H7 (cell line): ENCODE results near the gene CCDC127. TPM values are rescaled to one million over a fixed set of nuclear protein-coding genes. Genes with fewer than 3 reads are reported as not detected.
"Not testable (repeated sequence)": the region's sequence is repeated elsewhere in the genome, so short reads cannot be mapped to it uniquely, and the experiment has no call there.

ENCODE experiments used
- DNase-seq: peaks from one replicate; pipeline ENCODE4 v3.0.0; 2012
- H3K27me3 ChIP-seq: 2 replicates; pipeline ENCODE4 v1.6.0; 2011; ENCODE audit warnings: mild to moderate bottlenecking, low read length; ENCODE audit not compliant: control insufficient read depth, insufficient read depth
- H3K36me3 ChIP-seq: replicated peaks from 2 replicates; pipeline ENCODE4 v1.5.1; 2011; ENCODE audit warnings: low read length; ENCODE audit not compliant: control insufficient read depth, insufficient read depth
- H3K4me3 ChIP-seq: 2 replicates; pipeline ENCODE4 v1.5.1; 2011; ENCODE audit warnings: low read depth, mild to moderate bottlenecking, control low read depth, low read length, moderate library complexity; ENCODE audit not compliant: insufficient read depth
- total RNA-seq: library from RNA; depleted of rRNA; stranded (reverse); fragments of >200 nt; shearing (Covaris generic); gene quantifications from 2 replicates; pipeline ENCODE4 v1.2.3, GENCODE V29; 2014

Gene CCDC127
- total RNA-seq, 1 experiment from 2014 or later = 3.3 TPM

DNA sequence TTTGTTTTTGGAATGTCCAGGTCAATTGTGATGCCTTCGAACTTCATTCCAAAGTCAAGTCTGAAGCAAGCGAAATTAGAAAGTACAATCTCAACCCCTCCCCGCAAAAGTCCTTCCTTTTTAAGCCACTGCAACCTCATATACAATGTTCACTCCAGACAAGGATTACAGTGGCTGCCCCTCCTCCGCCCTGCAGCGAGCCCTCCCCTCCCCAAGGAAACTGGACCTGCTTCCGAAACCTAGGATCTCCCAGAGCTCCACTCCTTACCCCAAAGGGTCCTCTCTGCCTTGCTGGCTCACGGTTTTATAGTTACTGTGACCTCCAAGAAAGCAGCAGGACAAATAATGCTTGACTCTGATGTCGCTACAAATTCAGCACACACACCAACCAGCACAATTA, 16.3 kb downstream of the CCDC127 start:
- peaks cover 8% of the 10 kb centered on the region for H3K36me3 ChIP-seq
- H3K4me3 ChIP-seq = no peak overlapping the region
- no peaks in the 10 kb centered on the region for H3K27me3 ChIP-seq
- DNase-seq = peak; percentile 53

DNA sequence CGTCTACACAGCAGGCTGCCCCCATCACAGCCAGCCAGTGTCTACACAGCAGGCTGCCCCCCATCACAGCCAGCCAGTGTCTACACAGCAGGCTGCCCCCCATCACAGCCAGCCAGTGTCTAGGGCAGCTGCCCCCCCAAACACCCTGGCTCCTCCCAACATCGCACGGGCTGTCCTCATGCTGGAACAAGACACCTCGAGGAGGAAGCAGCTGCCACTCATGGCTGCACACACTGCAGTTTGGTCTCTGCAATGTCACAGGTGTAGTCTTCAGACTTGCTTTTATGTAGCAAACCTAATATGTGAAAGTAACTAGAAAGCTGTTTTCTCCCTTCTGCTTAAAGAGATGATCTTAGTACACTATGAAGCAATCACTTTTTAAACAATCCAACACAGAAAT, 17.0 kb downstream of the CCDC127 start:
- DNase-seq = peak; percentile 59
- no peak overlapping the region for H3K4me3 ChIP-seq
- no peaks in the 10 kb centered on the region for H3K27me3 ChIP-seq
- H3K36me3 ChIP-seq = peaks cover 8% of the 10 kb centered on the region

DNA sequence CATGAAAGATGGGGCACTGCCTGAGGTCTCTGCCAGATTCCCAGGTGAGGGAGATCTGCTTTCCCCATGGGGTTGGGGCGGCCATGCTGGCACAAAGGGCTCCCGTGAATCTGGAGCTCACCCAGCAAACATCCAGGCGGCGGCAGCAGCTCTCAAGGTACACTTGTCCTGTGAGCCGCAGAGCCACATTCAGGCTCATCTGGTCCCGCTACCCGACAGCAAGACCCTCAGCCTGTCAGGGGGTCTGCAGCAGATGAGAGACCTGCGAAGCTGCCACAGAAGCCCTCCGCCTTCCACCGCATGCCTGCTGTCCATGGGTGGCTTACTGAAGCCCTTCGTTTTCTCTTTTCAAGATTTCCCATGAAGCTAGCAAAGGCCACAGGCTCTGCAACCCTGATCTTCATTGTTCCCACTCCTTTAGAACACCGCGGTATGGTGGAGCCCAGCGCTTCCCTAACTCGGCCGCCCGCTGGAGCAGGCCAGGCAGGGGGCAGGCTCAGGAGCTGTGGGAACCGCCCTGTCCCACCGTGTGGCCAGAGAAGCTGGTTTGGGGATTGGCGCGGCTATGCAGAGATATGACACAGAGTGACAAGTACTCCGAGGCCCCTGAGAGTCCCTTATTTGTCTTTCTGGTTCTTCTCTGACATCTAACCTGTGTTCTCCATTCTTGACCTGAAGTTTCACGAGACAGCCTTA, 17.9 kb downstream of the CCDC127 start:
- peak; percentile 76 for DNase-seq
- Histone ChIP-seq H3K27me3 (no peaks in the 10 kb centered on the region), H3K36me3 (peaks cover 5% of the 10 kb centered on the region), H3K4me3 (no peak overlapping the region)

DNA sequence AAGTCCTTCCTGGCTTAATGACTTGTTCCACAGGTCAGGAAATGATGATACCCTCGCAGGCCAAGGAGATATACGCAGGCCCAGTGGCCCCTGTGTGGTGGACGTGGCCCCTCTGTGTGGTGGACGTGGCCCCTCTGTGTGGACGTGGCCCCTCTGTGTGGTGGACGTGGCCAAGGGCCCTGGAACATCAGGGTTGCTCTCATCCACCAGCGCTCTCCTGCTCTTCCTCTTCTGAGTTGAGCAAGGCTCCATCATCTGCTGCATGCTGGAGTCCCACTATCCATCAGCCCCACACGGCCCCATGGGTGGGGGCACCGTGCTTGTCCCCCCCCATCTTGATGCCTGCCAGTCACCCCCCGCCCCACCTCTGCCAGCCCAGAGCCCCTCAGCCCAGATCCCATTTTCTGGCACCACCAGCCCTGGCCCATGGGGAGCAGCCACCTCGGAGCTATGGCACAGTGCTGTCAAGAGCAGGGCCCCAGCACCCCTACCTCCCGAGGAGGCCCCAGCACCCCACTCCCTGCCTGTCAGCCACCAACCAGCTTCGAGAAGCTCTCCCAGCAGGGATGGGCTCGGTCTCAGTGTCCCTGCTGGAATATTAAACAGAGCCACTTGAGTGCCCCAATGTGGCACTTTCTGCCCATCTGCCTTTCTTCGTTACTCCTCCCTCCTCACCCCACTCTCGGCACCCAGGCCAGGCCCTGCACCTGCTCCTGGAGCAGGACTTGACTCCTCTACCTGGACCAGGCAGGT, 18.6 kb downstream of the CCDC127 start:
- peak; percentile 63 for DNase-seq

DNA sequence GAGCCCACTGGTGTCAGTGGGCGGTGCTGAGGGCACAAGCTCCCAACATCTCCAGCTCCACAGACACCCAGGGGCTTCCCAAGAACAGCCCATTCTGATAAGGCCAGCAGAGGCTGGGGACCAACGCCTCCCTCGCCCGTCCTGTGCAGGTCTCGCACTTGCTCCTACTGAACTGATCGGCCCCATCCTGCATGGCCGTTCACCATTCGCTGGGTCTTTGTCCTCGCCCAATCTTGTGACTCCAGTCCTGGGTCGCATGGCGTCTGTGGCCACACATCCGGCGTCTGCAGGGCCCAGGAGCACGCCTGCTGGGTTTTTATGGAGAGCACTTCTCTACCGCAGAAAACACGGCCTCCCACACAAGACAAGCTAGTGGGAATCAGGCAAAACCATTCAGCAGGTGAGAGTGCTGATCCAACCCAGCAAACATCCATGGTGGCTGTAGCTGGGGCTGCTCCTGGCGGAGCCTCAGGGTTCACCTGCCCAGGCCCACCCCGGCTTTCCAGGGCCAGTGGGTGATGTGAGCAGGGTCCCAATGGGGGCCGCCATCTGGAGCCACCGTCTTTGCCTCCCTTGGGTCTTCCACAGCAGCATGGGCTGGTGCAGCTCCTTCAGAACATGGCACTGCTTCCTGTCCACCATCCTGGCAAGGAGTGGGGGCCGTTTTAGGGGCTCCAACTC, 19.3 kb downstream of the CCDC127 start:
- peak; percentile 48 for DNase-seq
- Histone ChIP-seq H3K27me3 (no peaks in the 10 kb centered on the region), H3K36me3 (no peaks in the 10 kb centered on the region), H3K4me3 (no peak overlapping the region)

More for the DNA sequence above, 18.6 kb downstream of the CCDC127 start:
- Histone ChIP-seq H3K4me3 (no peak overlapping the region), H3K27me3 (no peaks in the 10 kb centered on the region), H3K36me3 (peaks cover 4% of the 10 kb centered on the region)

DNA sequence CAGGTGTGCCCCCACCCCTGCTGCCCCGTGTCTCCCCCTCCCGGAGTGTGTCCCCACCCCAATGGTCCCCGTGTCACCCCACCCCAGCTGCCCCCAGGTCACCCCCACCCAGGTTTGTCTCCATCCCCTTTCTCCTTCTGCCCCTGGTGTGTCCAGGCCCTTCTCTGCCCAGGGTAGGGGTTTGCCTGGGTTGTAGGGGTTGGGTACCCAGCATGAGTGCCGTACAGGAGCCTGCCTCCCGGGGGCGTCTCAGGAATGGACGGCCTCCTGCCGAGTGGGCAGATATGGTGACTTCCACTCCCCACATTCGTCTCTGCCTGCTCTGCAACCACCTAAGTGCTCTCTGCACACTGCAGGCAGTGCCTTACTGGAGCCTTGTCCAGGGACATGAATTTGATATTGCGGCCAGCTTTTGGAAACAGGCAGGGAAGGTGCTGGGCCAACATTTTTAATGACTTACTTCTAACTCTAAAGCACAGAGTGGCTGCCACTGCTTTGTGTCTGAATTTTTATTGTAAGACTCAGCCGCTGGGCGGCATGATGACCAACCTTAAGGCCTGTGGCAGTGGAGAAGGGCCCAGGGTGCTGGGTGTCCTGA, 20.0 kb downstream of the CCDC127 start:
- Histone ChIP-seq H3K27me3 (no peaks in the 10 kb centered on the region), H3K4me3 (no peak overlapping the region), H3K36me3 (no peaks in the 10 kb centered on the region)
- peak; percentile 63 for DNase-seq

DNA sequence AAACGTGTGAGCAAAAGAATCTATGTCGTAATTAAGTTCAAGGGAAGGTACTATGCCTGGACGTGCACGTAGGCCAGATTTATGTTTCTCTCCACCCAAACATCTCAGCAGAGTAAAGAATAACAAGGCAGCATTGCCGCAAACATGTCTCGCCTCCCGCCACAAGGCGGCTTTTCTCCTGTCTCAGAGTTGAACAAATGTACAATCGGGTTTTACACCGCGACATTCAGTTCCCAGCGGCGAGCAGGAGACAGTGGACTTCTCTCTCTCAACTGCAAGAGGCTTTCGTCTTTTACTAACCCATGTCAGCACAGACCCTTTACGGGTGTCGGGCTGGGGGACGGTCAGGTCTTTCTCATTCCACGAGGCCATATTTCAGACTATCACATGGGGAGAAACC, 20.9 kb downstream of the CCDC127 start:
- not testable (repeated sequence) for H3K4me3 ChIP-seq, H3K27me3 ChIP-seq, H3K36me3 ChIP-seq, DNase-seq

DNA sequence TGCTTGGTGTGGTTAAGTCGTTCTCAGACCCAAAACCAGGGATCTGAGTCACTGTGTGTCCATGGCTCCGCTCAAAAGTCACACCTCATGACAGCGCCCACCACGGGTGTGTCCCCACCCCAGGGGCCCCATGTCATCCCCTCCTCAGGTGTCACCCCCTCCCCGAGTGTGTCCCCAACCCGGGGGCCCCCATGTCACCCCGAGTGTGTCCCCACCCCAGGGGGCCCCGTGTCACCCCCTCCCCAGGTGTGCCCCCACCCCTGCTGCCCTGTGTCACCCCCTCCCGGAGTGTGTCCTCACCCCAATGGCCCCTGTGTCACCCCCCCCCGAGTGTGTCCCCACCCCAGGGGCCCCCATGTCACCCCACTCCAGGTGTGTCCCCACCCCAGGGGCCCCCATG, 21.6 kb downstream of the CCDC127 start:
- Histone ChIP-seq H3K36me3 (no peaks in the 10 kb centered on the region), H3K27me3 (no peaks in the 10 kb centered on the region), H3K4me3 (no peak overlapping the region)
- no peak for DNase-seq

DNA sequence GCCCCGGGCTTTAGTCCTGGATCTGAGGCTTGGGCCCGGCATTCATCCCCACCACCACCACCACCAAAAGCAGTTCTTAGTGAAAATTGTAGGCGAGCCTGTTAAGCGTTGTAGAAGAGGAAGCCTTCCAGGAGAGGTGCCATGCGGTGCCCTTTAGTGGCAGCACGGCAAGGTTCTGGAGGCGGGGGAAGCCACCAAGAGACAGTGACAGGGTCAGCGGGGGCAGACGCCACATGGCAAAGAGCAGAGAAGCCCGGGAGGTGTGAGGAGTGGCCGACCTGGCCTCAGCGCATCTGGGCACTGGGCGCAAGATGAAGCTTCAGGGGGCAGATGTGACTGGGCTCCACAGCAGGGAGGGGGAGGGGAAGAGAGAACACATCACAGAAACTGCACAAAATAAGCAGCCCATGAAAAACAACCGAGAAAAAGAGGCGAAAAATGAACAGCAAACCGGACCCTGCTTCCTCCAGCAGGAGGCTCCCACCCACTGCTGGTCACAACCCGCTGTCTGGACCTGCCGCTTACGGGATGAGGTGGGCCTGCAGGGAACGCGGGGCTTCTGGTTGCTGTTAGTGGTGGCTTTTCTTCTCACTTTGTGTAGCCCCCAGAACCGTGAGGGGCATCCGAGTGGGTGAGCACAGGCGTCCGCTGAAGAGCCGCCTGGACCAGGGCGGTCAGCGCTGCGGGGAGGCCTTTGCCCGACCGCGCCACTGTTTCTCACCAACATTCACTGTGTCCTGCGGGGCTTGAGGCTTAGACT, 22.4 kb downstream of the CCDC127 start:
- DNase-seq = peak; percentile 91
- H3K4me3 ChIP-seq = no peak overlapping the region
- H3K36me3 ChIP-seq = no peaks in the 10 kb centered on the region
- no peaks in the 10 kb centered on the region for H3K27me3 ChIP-seq

DNA sequence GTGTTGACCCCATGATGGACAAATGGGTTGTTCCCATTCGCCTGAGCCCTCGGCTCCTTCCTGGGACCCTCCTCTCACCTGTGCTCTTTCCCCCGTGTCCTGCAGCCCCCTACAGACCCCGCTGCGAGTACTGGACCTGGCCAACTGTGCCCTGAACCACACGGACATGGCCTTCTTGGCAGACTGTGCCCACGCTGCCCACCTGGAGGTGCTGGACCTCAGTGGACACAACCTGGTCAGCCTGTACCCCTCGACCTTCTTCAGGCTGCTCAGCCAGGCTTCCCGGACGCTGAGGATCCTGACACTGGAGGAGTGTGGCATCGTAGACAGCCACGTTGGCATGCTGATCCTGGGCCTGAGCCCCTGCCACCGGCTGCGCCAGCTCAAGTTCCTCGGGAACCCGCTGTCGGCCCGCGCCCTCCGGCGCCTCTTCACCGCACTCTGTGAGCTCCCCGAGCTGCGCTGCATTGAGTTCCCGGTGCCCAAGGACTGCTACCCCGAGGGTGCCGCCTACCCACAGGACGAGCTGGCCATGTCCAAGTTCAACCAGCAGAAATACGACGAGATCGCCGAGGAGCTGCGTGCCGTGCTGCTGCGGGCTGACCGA, 23.2 kb downstream of the CCDC127 start:
- Histone ChIP-seq H3K36me3 (no peaks in the 10 kb centered on the region), H3K27me3 (no peaks in the 10 kb centered on the region), H3K4me3 (no peak overlapping the region)
- DNase-seq = no peak

DNA sequence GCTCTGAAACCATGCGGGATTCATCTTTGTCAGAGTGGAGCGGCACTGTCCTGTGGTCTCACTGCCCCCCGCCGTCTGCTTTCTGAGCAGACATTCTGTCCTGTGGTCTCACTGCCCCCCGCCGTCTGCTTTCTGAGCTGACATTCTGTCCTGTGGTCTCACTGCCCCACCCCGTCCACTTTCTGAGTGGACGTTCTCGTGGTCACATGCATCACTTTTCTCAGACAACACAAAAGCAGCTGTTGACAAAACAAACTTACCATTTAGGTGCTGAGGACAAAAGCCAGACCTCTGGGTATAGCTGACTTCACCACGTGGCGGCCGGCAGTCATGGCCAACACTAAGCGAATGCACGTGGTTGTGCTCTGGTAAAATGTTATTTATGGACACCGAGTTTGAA, 23.9 kb downstream of the CCDC127 start:
- no peaks in the 10 kb centered on the region for H3K27me3 ChIP-seq
- DNase-seq = no peak
- no peak overlapping the region for H3K4me3 ChIP-seq
- H3K36me3 ChIP-seq = no peaks in the 10 kb centered on the region

DNA sequence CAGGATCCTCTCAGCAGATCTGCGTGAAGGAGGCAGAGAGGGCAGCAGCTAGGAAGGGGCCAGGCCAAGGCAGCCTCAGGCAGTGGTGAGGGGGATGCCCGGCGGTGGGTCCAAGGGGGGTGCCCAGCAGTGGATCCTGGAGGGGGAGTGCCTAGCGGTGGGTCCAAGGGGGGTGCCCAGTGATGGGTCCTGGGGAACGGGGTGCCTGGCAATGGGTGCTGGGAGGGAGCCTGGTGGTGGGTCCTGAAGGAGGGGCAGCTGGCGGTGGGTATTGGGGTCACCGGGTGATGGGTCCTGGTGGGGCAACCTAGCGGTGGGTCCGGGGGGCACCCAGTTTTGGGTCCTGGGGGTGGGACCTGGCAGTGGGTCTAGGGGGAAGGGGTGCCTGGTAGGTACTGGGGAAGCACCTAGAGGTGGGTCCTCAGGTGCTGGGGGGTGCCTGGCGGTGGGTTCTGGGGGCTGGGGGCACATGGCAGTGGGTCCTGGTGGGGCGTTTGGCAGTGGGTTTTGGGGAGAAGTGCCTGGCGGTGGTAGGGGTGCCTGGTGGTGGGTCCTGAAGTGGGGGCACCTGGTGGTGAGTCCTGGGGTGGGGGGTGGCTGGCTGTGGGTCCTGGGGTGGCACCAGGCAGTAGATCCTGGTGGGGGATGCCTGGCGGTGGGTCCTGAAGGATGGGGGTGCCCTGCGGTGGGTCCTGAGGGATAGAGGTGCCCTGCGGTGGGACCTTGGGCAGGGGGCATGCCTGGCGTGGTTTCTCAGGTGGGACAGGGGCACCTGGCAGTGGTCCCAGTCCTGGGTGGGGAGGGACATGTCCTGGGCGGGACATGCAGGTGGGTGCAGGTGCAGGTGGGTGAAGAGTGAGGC, 24.8 kb downstream of the CCDC127 start:
- H3K27me3 ChIP-seq = no peaks in the 10 kb centered on the region
- no peaks in the 10 kb centered on the region for H3K36me3 ChIP-seq
- no peak for DNase-seq
- no peak overlapping the region for H3K4me3 ChIP-seq

DNA sequence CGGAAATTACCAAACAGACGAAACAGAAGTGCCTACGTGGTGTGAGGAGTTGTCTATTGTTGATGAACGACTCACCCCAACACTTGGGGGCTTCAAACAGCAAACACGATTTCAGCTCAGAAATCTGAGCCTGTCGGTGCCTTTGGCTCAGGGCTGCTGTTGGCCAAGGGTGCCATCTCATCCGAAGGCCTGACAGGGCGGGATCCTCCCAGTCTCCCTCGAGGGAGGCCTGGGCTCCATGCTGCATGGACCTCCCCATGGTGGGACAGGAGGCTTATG, 25.3 kb downstream of the CCDC127 start:
- DNase-seq = no peak
- no peak overlapping the region for H3K4me3 ChIP-seq
- H3K36me3 ChIP-seq = no peaks in the 10 kb centered on the region

More for the DNA sequence above, 25.3 kb downstream of the CCDC127 start:
- H3K27me3 ChIP-seq = no peaks in the 10 kb centered on the region
